DND-41 (cell line): ENCODE data around the gene PTPRG.

Experiments
- ATAC-seq: fragments of 200-7000 bp; cut with Tn5 transposase; 3 replicates; pipeline ENCODE4 v1.9.1; 2021; ENCODE audit warnings: low read depth; ENCODE audit not compliant: insufficient read depth
- DNase-seq: peaks from one replicate; pipeline ENCODE4 v3.0.0-alpha.2; 2020
- H2AFZ ChIP-seq: 2 replicates; pipeline ENCODE4 v1.6.0; 2012; ENCODE audit warnings: low read depth, low read length
- H3K27ac ChIP-seq: 2 replicates; pipeline ENCODE4 v1.5.1; 2012; ENCODE audit warnings: low read length, inconsistent platforms
- H3K27me3 ChIP-seq: fragments of 200-600 bp; sonication (generic); 2 replicates; pipeline ENCODE4 v1.6.0; 2012; ENCODE audit warnings: low read length, mild to moderate bottlenecking, inconsistent platforms; ENCODE audit not compliant: insufficient read depth, poor library complexity
- H3K36me3 ChIP-seq: 2 replicates; pipeline ENCODE4 v1.5.1; 2012; ENCODE audit warnings: low read length, inconsistent platforms; ENCODE audit not compliant: insufficient read depth
- H3K4me1 ChIP-seq: 2 replicates; pipeline ENCODE4 v1.5.1; 2012; ENCODE audit warnings: mild to moderate bottlenecking, low read length; ENCODE audit not compliant: insufficient read depth
- H3K4me2 ChIP-seq: 2 replicates; pipeline ENCODE4 v1.6.0; 2012; ENCODE audit warnings: mild to moderate bottlenecking, moderate library complexity, low read length, inconsistent platforms; ENCODE audit not compliant: insufficient read depth
- H3K4me3 ChIP-seq, 2 experiments: fragments of 200-600 bp in 1 of 2; shearing (Covaris generic) in 1 of 2; 2 replicates each; pipeline ENCODE4 v1.5.1; 2012 to 2016; ENCODE audit warnings: inconsistent platforms in 2 of 2, low read length in 2 of 2, mild to moderate bottlenecking in 2 of 2, low read depth in 1 of 2, moderate library complexity in 1 of 2
- H3K79me2 ChIP-seq: 2 replicates; pipeline ENCODE4 v1.6.0; 2012; ENCODE audit warnings: low read length, inconsistent platforms; ENCODE audit not compliant: insufficient read depth
- H3K9ac ChIP-seq: 2 replicates; pipeline ENCODE4 v1.6.0; 2012; ENCODE audit warnings: low read depth, mild to moderate bottlenecking, inconsistent platforms, low read length, moderate library complexity
- H3K9me3 ChIP-seq: 2 replicates; pipeline ENCODE4 v1.5.1; 2012; ENCODE audit warnings: low read length, moderate library complexity, mild to moderate bottlenecking, inconsistent platforms; ENCODE audit not compliant: insufficient read depth, severe bottlenecking
- H4K20me1 ChIP-seq: 2 replicates; pipeline ENCODE4 v1.6.0; 2012; ENCODE audit warnings: low read length; ENCODE audit not compliant: insufficient read depth
- CTCF ChIP-seq: IDR thresholded peaks from 2 replicates; pipeline ENCODE4 v1.5.1; 2012; ENCODE audit warnings: borderline replicate concordance, low read length, moderate library complexity, mild to moderate bottlenecking; ENCODE audit not compliant: poor library complexity, severe bottlenecking; ENCODE audit errors: extremely low read depth
- EZH2 ChIP-seq: IDR thresholded peaks from 3 replicates; pipeline ENCODE4 v1.6.1; 2012; ENCODE audit warnings: borderline replicate concordance, low read depth, mild to moderate bottlenecking, moderate library complexity, low read length, inconsistent platforms; ENCODE audit not compliant: severe bottlenecking

Gene PTPRG

GRCh38 chr3:61578667-61579367 lies 17.4 kb downstream of the PTPRG start:
- Histone ChIP-seq H3K27ac (no peak overlapping the region), H4K20me1 (no peaks in the 10 kb centered on the region), H3K4me3 (no peak overlapping the region), H3K9ac (no peak overlapping the region), H3K27me3 (no peaks in the 10 kb centered on the region), H3K9me3 (peaks cover 3% of the 10 kb centered on the region), H3K4me2 (no peak overlapping the region), H2AFZ (no peak overlapping the region), H3K79me2 (no peaks in the 10 kb centered on the region; the same call in 1 of the 2 replicates), H3K36me3 (no peaks in the 10 kb centered on the region), H3K4me1 (peaks cover 9% of the 10 kb centered on the region; the same call in 1 of the 2 replicates)
- no peak for DNase-seq
- no peak for ATAC-seq
- no peak for TF ChIP-seq EZH2
- no peak for TF ChIP-seq CTCF

DNA sequence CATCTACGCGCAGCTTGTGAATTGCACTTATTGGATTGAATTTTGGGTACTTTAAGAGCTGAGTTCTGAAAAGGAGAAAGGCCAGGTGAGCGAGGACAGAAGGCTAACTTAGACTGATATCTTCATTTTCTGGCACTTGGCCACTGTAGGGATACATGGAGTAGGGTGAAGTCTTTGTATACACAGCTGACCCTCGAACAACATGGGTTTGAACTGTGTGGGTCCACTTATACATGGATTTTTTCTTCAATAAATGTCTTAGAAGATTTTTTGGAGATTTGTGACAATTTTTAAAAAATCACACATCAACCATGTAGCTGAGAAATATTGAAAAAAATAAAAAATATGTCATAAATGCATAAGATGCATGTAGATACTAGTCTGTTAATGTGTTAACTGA lies 18.3 kb downstream of the PTPRG start:
- Histone ChIP-seq H3K36me3 (no peaks in the 10 kb centered on the region), H3K9me3 (peaks cover under 1% of the 10 kb centered on the region), H2AFZ (no peak overlapping the region), H3K9ac (no peak overlapping the region), H3K4me2 (no peak overlapping the region), H3K4me1 (peaks cover 6% of the 10 kb centered on the region; the same call in 1 of the 2 replicates), H3K27ac (no peak overlapping the region), H3K27me3 (no peaks in the 10 kb centered on the region), H3K79me2 (no peaks in the 10 kb centered on the region), H3K4me3 (no peak overlapping the region), H4K20me1 (no peaks in the 10 kb centered on the region)
- ATAC-seq (no peak), DNase-seq (no peak)
- TF ChIP-seq CTCF: no peak
- TF ChIP-seq EZH2: no peak

- Histone ChIP-seq H3K4me3 (no peak overlapping the region), H3K9me3 (no peaks in the 10 kb centered on the region), H3K79me2 (no peaks in the 10 kb centered on the region), H4K20me1 (no peaks in the 10 kb centered on the region), H3K9ac (no peak overlapping the region), H3K4me2 (no peak overlapping the region), H3K27me3 (no peaks in the 10 kb centered on the region), H3K36me3 (no peaks in the 10 kb centered on the region), H2AFZ (no peak overlapping the region), H3K4me1 (no peaks in the 10 kb centered on the region), H3K27ac (no peak overlapping the region)
- no peak for DNase-seq
- no peak for TF ChIP-seq EZH2
- no peak for TF ChIP-seq CTCF
- no peak for ATAC-seq
These were observed 19.7 kb downstream of the PTPRG start for GRCh38 chr3:61580982-61581643.
